Peyer's patch (tissue), 4 donors: ENCODE measurements around the gene PLXNB2.

Experiments
- POLR2A ChIP-seq, 2 donors: fragments of 450-650 bp; IDR thresholded peaks; one replicate each; pipeline ENCODE4 v1.5.1; 2017; ENCODE audit warnings: antibody characterized with exemption in 2 of 2, mild to moderate bottlenecking in 2 of 2, moderate library complexity in 2 of 2
- TF ChIP-seq, protein P1 (sequence below), 6 experiments: fragments of 450-650 bp in 4 of 6; fragments of 200-600 bp in 2 of 6; sonication (generic) in 1 of 6; IDR thresholded peaks; one replicate each; pipeline ENCODE4 v1.5.1; 2017 to 2019; ENCODE audit warnings: antibody characterized with exemption in 6 of 6, mild to moderate bottlenecking in 3 of 6, moderate library complexity in 1 of 6

DNA sequence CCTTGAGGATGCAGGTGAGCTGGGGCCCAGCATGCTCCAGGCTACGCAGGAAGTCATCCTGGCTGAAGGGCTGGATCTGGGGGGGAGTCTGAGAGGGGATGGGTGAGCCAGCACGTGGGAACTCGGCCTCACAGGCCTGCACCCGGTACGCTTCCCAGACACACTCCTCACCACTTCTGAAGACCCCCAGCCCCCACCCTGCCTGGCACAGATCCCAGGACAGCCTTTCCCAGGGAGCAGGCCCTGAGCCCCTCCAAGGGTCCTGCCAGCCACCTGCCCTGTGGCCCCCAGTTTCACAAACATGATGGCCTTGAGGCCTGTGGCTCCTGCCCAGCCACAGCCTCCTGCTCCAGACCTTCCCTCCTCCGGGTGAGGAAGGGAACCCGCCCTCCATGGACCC lies 5.6 kb upstream of the PLXNB2 start:
- TF ChIP-seq, protein P1, sequence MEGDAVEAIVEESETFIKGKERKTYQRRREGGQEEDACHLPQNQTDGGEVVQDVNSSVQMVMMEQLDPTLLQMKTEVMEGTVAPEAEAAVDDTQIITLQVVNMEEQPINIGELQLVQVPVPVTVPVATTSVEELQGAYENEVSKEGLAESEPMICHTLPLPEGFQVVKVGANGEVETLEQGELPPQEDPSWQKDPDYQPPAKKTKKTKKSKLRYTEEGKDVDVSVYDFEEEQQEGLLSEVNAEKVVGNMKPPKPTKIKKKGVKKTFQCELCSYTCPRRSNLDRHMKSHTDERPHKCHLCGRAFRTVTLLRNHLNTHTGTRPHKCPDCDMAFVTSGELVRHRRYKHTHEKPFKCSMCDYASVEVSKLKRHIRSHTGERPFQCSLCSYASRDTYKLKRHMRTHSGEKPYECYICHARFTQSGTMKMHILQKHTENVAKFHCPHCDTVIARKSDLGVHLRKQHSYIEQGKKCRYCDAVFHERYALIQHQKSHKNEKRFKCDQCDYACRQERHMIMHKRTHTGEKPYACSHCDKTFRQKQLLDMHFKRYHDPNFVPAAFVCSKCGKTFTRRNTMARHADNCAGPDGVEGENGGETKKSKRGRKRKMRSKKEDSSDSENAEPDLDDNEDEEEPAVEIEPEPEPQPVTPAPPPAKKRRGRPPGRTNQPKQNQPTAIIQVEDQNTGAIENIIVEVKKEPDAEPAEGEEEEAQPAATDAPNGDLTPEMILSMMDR (IDR thresholded peaks at IDR 0.05) = no peak
- no peak for TF ChIP-seq POLR2A (IDR thresholded peaks at IDR 0.05)
